ENCODE data around the gene RXRA.

The RXRA gene

DNA sequence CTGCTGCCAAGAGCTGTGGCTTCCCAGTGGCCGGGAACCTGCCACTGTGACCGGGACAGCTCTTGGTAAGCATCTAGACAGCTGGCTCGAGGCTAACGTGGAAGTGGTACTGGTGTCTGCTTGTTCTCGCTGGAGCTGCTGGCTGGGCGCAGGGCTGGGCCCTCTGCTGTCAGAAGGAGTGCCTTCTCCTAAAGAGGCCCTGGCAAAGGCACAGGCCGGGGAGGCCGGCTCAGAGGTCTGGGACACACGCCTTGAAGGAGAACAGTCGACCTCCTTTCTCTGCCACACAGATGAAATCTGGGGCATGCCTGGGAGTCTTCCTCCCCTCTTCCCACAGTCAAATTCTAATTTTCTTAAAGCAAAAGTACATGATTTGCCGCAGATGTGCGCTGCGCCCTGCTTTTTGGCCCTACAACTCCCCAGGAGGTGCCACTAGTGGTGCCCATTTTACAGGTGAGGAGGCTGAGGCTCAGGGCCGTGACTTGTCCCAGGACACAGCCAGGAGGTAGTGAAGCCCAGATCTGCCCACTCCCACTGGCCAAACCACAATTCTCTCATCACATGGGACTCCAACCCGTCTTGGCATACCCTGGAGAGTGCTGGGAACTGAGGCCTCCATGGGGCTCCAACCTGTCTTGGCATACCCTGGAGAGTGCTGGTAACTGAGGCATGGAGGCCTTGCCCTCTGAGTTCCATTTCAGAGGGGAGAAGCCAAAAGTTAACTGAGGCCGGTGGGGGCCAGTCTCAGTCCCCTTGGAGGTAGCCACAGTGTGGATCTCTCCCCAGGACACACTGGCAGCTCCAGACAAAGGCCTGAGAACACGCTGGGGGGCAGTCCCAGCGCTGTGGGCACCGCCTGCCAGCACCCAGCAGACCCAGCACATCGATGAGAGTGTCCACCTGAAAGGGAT lies 12.0 kb upstream of the RXRA start:
- no peak for DNase-seq

DNA sequence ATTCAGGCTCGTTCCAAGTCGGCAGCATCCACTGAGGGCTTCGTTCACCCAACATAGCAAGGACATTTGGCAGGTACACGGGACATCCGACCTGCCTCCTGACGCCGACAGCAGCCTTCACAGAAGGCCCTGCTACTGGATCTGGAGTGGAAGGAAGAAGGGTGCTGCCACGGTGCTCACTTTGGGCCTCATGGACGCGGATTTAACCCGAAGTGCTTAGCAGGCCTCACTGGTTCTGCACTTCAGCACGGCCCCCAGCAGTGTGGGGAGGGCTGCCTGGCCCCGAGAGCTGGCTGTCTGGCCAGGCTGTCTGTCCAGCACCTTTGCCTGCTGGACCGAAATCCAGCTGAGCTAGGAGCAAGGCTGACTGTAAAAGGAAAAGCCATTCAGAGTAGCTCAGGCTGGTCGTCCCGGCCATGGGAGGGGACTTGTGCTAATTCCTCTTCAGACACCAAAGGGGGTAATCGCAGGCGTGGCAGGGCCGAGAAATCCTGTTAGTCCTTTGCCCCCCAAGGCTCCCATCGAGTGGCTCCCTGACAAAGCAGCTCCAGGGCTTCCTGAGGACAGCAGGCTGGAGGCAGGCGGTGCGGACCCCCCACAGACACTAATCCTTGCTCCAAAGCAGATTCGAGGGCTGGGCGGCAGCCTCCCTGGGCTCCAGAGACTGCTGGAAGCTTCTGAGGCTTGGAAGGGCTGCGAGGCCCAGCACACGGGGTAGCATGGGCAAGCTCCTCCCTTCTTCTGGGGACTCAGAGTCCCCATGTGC lies 11.1 kb upstream of the RXRA start:
- DNase-seq, result no peak

DNA sequence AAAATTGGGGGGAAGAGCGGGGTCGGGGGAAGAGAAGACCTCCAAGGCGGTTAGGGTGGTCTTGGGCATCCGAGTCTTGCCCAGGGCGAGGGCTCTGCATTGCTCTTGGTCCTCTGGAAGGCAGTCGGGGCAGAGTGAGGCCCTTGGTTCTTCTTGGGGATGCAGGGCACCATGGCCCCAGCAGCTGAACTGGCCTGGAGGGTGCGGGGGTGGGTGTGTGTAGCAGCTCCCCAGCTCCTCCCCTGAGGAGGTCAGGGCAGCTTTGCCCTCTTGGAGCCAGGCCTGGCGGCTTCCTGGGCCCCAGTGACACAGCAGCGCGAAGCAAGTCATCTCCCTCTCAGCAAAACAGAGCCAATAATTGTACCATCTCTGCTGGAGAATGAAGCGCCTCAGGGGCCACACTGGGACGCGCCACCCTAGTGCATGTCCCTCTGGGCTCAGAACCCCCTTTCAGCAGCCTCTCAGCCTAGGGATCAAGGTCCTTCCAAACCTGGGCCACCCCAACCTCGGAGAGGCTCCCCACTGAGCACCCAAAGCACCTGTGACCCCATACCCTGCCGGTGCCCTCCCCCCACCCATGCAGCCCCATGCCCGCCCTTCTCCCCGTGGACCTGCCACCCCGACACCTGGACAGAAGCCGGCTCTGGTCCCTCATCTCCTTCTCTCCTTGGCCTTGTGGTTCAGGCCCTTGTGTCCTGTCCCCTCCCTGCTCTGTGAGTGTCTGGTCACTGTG lies 10.4 kb upstream of the RXRA start:
- DNase-seq, result no peak

DNA sequence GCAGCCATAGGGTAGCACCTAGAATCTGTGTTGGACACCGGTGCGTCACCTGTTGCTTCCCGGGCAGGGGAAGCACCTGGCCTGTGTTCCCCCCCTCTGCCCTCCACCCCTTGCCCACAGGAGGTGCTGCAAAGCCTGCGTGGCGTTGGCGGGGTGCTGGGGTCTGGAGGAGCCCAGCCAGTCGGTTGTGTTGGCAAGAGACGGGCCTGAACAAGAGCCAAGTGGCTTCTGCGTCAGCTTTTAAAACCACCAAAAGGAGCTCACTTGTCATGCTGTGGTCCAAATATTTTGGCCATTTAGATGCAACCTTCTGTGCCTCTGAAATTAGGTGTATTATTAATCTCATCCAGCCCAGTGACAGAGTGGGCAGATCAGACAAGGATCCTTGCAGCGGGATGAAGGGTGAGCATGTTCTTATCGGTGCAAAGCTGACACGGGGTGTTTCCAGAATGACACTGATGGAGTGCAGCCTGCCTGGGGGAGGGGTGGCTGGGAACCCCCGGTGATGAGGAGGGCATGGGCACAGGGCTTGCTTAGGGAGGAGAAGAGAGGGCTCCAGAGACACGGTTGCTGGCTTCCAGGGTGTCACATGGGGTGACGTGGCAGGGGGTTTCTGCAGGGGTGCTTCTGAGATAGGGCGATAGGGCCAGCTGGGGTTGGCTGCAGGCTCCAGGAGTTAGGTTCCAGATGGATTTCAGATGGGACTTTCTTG lies 9.7 kb upstream of the RXRA start:
- no peak for DNase-seq

DNA sequence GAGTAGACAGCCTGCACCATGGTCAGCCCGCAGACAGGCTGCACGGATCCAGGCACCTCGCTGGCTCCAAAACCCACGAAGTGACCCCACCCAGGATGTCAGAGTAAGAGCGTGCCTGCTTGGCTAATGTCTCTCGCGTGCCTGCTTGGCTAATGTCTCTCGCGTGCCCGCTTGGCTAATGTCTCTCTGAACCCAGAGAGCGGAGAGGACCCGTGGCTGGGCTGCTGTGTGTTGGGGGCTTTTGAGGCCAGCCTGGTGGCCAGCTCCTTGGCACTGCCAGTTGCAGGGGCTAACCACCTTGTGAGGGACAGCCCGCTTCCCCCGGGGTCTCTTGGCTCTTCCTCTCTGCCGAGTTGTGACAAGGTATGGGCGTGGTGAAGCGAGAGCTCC lies 8.9 kb upstream of the RXRA start:
- DNase-seq, result no peak

DNA sequence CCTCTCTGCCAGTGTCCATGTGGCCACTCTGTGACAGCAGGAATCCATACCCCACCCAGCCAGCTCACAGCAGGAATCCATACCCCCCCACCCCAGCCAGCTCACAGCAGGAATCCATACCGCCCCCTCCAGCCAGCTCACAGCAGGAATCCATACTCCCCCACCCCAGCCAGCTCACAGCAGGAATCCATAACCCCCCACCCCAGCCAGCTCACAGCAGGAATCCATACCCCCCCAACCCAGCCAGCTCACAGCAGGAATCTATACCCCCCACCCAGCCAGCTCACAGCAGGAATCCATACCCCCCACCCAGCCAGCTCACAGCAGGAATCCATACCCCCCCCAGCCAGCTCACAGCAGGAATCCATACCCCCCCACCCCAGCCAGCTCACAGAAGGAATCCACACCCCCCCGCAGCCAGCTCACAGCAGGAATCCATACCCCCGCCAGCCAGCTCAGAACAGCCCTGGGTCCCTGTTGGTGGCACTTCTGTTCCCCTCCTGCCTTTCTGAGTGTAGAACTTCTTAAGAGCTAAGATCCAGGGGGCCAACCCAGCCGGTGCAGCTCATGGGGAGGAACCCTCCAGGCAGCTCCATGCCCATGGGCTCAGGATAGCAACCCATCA lies 8.4 kb upstream of the RXRA start:
- no peak for DNase-seq

DNA sequence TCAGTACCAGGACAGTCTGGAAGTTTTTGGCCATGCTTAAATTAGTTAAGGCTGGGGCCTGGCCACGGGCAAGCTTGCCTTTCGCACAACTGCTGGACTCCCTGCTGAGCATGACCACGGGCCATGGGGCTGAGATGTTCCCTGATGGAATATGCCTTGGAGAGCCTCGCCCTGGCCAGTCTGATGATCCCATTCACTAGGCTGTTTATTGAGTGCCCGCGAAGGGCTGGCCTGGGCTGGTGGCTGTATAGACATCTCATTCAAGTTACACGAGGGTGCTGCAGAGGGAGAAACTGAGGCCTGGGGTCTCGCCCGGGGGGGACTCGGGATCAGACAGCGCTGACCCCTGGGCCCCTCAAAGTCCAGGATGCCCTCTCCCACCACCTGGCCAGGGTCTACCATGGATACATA lies 7.8 kb upstream of the RXRA start:
- DNase-seq, result no peak

DNA sequence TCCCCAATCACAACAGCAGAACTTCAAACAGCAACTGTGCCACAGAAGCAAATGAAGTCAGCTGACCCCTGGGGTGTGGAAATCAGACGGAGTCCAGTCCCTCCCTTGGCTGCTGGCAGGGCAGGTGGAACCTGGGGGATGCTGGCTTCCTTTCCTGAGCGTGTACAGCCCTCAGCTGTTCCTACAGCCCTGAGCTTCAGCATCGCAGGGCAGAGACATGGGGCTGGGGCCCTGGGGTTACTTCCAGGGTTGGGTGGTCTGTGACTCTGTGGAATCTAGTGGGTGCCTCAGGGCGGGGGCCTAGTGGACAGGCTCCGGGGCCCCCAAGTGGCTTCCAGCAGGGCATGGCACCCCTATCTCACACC lies 7.3 kb upstream of the RXRA start:
- DNase-seq, result no peak

DNA sequence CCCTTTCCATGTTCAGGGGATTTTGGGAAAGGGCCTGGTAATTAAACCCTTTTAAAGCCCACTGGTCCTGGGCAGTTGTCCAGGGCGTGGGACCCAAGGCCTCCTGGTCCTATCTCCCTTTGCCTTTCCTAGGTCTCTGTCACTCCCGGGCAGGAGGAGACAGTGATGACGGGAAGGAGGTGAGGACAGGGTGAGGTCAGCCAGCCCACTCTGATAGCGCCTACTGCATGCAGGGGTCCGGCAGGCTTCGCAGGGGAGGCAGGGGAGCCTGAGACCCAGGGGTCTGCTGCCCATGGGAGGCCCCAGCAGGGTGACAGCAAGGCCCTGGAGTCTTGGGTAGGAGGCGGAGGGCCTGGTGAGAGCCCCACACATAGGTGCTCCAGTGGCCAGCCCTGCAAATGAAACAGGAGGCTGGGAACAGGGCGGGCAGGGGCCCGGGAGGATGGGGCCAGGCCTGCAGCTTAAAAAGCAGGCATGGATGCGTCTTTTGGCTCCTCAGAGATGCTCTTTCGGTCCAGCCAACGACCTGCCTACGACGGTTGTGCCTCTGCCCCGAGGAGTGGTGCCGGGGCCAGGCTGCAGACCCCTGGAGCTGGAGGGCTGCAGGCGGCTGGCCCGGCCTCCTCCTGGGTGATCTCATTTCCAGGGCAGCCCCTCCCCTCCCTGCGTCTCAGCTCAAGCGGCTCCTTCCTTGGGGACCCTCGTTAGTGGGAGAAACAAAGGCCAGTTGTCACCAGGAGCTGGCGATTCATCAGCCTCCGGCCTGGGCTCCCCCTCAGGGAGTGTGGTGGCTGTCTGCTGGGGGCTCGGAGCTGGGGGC lies 6.7 kb upstream of the RXRA start:
- DNase-seq, result no peak

DNA sequence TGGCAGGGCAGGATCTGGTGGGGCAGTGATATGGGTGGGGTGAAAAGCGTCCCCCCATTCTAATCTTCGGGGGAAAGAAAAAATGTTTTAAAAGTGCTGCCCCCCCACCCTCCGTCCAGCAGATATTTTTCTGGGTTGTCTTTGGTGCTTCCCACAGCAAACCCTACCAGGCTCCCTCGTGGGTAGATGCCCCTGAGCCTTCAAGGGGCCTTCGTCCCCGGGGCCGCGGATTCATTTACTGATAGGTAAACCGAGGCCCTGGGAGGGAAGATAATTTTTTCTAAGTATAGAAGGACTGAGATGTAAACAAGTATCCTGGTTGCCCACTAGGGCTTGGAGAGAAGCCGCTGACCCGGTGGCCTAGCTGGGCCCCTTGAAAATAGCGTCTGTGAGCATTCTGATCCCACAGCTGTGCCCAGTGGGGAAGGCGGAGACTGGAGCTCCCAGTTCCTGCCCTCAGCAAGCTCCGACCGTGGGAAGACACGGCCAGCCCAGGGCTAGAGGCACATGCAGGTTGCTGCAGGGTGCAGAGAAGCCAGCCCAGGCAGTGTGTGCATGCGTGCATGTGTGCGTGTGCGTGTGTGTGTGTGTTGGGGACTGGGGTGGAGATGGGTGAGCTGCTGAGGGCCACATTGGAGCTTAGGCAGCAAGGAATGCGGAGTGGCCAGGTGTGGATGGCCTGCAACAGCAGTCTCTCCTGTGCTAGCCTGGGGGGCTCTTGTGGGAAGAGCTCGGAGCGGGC lies 6.0 kb upstream of the RXRA start:
- DNase-seq, result no peak

DNA sequence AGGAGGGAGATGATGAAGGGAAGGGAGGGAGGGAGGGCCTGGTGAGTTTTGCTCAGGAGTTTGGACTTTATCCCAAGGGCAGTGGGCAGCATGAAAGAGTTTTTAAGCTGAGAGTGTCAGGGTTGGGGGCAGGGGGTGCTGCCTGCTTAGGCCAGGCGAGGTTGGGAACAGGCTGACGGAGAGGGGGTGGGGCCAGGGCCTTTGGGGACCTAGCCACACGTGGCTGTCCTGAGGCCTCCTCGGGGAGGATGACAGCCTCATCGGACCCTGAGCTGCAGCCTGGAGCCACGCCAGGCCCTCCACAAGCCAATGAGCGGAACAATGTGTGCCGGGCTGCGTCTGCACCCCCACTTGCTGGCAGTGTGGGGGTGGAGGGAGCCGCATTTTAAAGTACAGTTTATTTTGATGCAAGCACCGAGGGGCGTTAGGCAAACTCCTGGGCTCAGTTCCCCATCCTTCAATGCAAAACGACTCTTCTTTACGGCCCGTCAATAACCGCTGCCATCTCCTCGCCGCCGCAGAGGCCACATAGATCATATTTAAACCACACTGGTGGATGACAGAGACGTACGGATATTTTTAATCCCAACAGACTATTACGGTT lies 5.3 kb upstream of the RXRA start:
- no peak for DNase-seq

DNA sequence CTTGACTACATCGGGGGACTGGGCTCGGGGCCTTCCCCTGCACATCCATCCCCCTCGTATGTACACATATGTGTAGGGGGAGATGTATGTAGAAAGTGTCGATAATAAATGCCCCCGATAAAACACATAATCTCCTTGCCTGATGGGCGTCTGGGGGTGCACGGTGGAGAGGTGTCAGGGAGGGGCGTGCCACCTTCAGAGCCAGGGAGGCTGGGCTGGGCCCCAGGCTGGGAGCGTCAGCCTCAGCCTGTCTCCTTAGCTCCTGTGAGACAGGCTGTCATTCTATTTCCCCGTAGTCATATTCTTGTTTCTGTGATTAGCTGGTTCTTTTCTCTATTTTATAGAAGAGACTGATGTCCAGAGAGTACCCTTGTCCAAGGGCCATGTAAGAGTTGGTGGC lies 4.7 kb upstream of the RXRA start:
- no peak for DNase-seq

DNA sequence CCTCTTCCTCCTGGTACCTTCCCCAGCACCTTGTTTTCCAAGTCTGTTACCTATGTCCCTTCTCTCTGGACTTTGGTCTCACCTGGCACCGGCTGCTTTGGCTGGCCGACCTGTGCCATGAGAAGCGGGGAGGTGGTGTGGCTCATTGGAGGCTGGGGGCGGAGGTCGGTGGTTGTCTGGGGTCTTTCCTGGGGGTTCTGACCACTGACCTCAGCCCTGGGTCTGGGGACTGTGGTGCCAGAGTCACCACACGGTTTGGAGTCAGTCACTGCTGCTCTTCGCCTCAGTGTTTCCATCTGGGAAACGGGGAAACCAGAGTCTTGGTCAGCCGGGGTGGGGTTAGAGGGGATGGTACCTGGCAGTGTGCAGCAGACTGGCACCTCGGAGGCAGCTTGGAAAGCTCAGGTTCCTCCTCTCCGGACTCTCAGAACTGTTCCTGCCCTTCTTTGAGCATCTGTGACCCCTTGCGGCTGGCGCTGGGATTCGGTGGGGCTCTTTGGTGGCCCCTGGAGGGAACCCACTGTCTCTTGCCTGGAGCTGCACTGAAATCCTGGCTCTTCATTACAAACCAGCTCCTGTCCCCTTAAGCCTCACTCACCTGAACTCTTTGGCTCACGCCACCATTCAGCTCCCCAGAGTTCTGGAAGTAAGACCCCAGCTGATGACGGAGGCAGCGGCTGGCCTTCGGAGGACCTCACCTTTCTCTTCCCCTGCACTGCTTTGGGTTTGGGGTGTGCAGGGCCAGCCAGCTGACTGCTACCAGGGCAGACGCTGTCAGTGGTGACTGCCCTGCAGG lies 4.1 kb upstream of the RXRA start:
- DNase-seq, result no peak

DNA sequence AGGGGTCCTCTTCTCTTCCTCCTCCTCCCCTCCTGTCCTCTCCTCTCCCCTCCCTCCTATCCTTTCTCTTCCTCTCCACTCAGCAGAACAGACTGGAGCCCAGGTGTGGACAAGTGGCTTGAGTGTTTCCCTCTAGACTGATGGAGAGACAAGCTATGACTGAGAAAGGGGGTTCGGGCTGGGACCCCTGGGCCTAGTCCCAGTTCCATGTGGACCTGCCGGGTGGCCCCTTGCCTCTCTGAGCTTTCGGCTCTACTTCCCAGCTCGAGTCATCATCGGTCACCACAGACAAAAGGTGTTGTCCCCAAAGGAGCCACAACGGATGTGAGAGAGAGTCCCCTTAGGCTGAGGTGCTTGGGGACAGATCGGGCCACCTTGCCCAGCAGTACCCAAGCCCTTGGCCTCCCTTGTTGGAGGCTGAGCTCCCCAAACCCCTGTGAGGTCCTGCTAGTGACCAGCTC lies 3.4 kb upstream of the RXRA start:
- no peak for DNase-seq

DNA sequence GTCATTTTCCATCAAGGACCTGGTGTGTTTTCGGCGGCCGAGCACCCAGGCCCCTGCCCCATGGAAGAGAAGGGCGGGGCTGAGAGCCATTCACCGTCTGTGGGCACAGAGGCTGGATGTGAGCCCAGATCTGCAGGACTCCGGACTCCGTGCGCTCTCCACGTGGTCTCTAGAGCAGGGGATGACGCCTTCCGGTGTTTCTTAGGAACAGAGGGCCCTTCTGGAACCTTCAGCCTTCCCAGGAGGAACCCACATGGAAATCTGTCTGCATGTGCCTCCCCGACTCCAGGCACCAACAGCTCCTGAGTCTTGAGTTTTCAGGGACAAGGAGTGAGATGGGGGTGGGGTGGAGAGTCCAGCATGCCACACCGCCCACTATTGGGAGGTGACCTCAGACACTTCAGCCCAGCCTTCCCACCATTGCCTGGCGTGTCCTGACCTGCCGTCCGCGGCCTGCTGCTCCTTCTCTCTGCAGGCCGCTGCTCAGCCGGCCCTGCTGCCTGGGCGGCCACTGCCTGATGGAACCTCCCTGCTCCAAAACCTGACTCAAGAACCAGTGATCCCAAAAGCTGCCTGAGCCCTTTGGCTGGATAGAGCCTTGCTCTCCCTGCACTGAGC lies 2.4 kb upstream of the RXRA start:
- DNase-seq, result no peak

DNA sequence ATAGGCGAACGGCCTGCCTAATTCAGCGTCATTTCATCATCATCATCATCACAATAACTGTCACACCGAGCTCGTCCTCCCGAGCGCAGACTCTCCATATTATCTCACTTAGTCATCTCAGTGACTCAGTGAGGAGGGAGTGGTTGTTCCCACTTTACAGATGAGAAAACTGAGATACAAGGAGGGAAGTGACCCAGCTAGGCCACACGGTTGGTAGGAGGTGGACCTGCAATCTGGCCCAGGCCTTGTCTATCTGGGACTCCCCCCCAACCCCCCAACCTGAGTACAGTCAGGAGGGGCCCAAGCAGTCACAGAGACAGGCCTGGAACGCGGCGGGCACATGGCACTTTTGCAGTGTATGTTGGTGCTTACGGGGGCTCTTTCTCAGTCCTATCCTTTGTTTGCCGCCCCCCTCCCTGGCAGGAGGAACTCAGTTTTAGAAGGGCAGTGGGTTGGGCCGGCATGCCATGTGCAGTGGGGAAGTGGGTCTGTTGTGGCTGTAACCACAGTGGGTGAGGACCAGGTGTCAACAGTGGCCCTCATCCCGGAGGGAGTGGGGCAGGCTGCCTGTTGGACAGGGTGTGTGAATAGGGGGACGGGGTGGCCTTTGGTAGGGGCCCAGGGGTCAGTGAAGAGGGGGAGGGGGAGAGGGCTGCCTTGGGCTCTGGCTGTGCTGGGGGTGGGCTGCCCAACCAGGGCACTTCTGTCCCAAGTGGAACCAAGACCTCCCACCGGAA lies 1.7 kb upstream of the RXRA start:
- no peak for DNase-seq

DNA sequence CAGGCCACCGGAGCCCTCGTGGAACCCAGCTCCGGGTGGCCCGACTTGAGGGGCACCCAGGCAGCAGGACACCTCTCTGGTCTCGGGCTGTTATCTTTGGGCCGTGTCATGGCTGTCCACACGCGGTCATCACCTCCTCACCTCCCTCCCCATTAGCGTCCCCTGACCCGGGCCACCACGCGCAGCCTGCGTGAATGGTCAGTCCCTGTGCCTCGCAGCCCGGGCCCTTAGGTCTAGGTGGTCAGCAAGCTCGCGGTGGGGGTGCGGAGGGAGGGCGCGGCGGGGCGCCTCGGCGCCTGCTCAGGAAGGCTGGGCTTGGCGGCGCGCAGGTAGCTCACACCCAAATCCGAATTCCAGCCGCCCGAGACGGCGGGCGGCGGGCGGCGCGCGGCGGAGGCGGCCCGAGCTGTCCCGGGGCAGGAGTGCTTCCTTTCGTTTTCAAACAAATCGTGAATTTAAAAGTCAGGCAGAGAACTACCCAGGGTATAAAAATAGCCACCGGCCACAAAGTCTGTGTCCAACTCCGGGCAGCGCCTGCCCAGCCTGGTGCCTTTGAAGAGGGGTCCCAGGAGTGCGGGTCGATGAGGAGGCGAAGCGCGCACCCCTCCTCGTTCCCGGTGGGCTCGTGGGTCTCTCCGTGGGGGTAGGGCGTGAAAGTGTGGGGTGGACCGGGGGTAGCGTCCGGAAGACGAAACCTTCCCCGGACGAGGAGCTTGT lies 1.0 kb upstream of the RXRA start:
- DNase-seq, result no peak

All from NCI-H774 (cell line).